Activated gamma-delta T cell (primary cell): ENCODE results near the gene SYT2.
A peak's percentile ranks its signal among the peaks of the same experiment; 100 is the strongest.
"Not testable (repeated sequence)": the region's sequence is repeated elsewhere in the genome, so short reads cannot be mapped to it uniquely, and the experiment has no call there.

ENCODE experiments used
- DNase-seq: peaks from one replicate; lab custom pipeline; 2025; lab: John Stamatoyannopoulos, UW

SYT2 gene

GRCh38 chr1:202642619-202643291 is 67.5 kb downstream of the SYT2 start:
- no peak for DNase-seq

GRCh38 chr1:202642212-202642611 is 68.0 kb downstream of the SYT2 start:
- DNase-seq = no peak

GRCh38 chr1:202639500-202639899 is 70.8 kb downstream of the SYT2 start:
- DNase-seq = no peak

GRCh38 chr1:202638701-202639305 is 71.5 kb downstream of the SYT2 start:
- not testable (repeated sequence) for DNase-seq

GRCh38 chr1:202638019-202638700 is 72.1 kb downstream of the SYT2 start:
- DNase-seq = no peak

GRCh38 chr1:202637321-202638018 is 72.8 kb downstream of the SYT2 start:
- not testable (repeated sequence) for DNase-seq

- DNase-seq = not testable (repeated sequence)
Measured at GRCh38 chr1:202636171-202636570, 74.1 kb downstream of the SYT2 start.

GRCh38 chr1:202632241-202632640 is 78.0 kb downstream of the SYT2 start:
- DNase-seq = no peak

- DNase-seq = no peak
Measured at GRCh38 chr1:202631076-202631923, 79.0 kb downstream of the SYT2 start.

GRCh38 chr1:202630541-202630940 is 79.7 kb downstream of the SYT2 start:
- DNase-seq = no peak

- DNase-seq = not testable (repeated sequence)
Measured at GRCh38 chr1:202630096-202630495, 80.2 kb downstream of the SYT2 start.

- DNase-seq = not testable (repeated sequence)
Measured at GRCh38 chr1:202629257-202629811, 80.9 kb downstream of the SYT2 start.

- no peak for DNase-seq
Measured at GRCh38 chr1:202628646-202629215, 81.5 kb downstream of the SYT2 start.

GRCh38 chr1:202627841-202628565 is 82.3 kb downstream of the SYT2 start:
- no peak for DNase-seq

- DNase-seq = not testable (repeated sequence)
Measured at GRCh38 chr1:202627036-202627435, 83.2 kb downstream of the SYT2 start.

GRCh38 chr1:202625416-202626360 is 84.6 kb downstream of the SYT2 start:
- DNase-seq = peak; percentile 18

- DNase-seq = no peak
Measured at GRCh38 chr1:202624781-202625108, 85.5 kb downstream of the SYT2 start.

- DNase-seq = no peak
Measured at GRCh38 chr1:202624088-202624780, 86.0 kb downstream of the SYT2 start.

- not testable (repeated sequence) for DNase-seq
Measured at GRCh38 chr1:202623476-202623875, 86.8 kb downstream of the SYT2 start.
